HUDEP-2 (cell line): ENCODE data around the gene NTRK2.

Experiments
- DNase-seq, 76 experiments: peaks; one replicate each; lab custom pipeline; 2025; ENCODE audit not compliant: unreplicated experiment in 76 of 76; lab: John Stamatoyannopoulos, UW

The NTRK2 gene

DNA sequence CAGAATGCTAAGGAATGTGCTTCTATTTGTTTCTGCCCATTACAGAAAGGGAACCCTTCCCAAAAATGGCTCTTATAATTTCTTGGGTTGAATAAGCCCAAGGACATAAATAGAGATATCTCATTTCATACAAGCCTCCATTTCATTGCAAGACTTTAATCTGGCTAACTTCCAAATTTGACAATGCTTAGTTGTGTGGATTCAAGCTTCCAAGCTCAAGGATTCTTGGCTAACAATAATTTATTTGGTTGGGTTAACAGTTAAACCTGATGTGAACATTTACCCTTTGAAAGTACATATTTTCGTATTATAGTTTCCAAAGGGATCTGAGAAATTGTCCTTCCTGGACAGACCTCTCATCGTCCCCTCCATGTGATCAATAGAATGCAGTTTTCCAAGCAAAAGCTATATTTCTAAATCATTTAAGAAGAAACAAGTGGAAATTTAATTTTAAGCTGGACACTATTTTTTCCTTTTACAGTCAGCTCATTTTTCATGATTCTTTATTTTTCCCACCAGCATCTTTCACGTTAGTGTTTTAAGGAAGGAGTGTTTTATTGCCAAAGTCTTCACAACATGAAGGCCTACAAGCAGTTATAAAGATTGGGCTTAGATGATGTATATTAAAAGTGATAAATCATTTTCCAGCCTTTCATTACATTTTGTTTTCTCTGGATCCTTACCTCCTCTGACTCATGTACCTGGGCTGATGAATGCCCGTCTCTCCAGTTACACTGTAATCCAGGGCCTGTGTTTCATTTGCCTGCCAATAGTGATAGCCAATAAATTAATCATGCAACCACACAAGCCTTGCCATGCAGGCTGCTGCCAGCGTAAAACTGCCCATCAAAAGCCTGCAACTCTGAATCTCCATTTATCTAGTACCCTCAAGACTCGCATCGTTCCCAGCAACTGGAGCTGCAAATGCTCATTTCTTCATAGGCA is 176.7 kb downstream of the NTRK2 start:
- no peak for DNase-seq

DNA sequence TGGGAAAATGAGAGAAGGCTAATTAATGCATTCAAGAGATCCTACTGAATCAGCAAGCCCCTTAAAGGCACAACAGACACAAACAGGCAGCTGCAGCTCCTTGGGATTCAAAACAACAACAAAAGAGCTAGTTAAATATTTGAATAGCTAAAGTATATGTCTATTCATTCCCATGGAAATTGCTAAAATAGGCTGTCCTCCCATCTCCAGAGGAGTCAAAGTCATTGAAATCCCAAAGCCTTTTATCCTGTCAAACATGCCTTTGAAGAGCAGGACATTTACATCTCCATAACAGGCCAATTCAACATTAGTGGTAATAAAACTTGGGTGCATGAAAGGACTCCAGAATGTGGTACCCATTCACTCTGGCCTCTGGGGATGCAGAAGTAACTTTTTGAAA is 177.4 kb downstream of the NTRK2 start:
- no peak for DNase-seq

DNA sequence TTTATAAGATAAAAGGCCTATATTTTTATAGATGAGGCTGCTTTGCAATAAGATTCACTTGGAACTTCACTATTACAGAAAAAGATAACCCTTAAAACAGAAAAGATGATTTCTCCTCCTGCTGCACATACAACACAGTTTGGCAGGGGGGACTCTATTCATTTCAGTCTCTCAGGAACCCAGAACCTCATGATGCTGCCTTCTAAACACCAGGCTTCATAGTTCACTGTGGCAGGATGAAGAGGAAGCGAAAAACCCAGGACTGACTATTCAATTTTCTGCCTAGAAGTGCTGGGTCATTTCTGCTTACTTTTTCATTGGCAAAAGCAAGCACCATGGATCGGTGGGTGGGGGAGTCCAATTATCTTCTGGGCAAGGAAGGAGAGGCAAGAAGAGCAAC is 179.5 kb downstream of the NTRK2 start:
- no peak for DNase-seq

DNA sequence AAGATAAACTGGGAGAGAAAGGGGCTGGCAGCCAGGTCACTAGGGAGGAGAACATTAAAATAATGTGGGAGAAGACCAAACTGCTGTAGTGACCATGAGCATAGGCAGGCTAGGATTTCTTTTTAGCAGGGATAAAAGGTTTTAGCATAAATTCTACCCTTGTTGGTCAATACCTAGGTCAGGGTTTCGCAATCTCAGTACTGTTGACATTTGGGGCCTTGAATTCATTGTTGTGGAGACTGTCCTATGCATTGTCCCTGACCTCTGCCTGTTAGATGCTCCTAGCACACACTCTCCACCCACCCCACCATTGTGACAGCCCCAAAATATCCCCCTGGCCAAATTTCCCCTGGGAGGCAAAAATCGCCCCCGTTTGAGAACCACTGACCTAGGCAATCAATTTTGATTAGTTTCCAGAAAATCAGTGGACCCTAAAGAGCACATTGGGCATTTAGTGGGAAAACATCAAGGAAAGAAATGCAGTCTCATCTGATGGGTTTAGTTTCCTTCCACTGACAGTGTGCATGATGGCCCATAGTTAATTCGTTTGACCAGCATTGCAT is 181.4 kb downstream of the NTRK2 start:
- DNase-seq = no peak

DNA sequence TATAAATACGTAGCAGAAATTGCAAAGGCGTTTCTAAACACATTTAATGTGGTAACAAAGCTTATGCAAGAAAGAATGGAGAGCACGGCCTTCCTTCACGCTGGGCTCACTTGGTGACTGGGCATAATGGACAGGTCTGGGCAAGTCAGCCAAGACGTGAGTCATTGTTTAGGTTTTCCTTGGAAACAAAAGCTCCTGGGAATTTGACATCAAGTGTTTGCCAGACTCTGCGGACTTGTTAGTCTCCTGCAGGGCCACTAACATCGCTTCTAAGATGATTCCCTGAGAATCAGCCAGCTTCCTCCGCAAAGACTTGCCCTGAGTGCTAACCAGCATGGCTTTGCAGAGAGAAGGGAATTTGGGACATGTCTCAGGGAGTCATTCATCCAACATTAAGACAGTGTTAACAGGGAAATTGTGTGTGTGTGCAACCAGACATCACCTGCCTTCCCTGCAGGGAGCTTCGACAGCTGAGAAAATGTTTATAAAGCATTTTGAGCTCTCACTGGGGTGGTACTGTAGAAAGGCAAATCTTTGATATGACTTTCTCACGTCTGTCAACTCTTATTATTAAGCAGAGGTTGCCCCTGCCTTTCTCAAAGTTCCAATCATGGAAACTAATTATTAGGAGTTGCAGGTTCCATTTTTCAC is 182.5 kb downstream of the NTRK2 start:
- no peak for DNase-seq

DNA sequence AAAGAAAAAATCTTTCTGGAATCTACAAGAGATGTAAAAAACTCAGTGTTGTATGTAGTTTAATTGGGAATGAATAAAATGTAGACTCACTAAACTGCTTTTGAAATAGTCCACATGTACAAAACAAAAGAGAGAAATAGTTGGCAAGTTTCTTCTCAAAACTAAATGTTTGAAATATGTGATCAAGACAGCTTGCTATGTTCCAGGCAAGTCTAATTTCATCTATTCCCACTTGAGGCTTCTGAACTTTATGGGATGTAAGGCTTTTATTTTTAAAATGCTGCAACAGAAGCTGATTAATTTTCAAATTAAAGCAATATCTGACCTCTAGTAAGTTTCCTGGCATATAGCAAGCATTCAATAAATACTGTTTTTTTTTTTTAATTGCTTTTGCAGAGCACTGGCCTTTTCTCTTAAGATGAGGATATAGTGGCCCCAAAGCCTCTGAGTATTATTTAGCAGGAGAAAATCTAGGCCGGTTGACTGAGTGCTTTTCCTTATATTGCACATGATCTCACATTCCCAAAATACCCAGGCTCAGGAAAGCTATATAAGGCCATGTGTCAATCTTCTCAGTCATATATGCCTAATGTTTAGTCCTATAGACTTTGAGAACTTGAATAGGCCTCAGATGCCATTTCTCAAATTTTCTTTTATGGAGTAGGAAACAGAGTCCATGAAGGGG is 183.2 kb downstream of the NTRK2 start:
- DNase-seq = no peak

DNA sequence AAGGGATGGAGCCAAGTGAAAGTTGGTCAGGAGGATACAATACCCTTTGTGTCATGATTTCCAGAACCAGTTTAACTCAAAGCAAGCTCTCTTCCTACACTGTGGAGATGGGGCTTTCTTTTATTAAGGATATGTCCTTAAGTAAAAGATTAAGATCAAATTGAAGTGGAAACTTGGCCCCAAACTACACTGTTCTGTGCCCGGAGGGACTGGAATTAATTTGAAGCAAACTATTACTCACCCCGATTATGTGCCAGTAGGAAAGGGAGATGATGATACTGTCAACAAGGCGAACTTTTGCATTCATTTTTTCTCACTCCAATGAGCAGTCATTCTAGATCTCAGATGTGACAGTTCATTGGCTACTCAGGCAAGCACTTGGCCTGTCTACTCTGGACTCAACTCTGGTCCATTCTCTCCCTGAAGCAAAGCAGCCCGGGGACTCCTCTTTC is 186.7 kb downstream of the NTRK2 start:
- no peak for DNase-seq

DNA sequence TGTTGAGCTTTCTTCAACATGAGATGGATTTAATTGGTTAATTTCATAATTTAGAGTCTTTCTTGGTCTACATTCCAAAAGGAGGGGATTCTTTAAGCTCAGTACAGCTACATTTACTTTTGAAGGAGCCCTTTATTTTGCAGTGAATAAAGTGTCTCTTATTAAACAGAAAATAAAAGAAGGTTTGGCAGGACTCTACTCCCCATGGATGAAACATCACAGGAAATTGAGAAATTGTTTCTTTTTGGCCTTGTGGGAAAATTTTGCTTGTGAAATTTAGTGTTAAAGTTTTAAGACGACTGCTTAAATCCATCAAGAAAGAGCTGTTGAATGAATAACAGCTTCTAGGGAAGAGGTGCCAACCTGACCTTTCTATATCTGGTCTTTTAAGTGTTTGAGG is 187.7 kb downstream of the NTRK2 start:
- no peak for DNase-seq

DNA sequence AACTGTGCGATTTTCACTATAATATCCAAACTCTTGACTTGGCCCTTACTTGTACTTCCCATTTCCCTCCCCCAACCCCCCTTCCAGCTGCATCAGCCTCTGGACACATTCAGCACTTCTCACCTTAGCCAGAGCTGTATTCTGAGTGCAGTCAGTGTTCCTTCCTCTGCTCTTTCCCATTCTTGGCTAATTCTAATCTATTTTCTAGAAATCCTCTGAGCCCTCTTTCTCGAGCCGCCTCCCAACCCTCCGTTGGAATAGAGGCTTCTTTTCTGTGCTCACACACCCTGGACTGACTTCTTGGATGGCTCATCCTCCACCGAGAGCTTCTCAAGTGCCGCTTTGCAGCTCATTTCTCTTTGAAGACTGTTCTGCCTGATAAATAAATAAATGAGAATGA is 188.8 kb downstream of the NTRK2 start:
- no peak for DNase-seq

DNA sequence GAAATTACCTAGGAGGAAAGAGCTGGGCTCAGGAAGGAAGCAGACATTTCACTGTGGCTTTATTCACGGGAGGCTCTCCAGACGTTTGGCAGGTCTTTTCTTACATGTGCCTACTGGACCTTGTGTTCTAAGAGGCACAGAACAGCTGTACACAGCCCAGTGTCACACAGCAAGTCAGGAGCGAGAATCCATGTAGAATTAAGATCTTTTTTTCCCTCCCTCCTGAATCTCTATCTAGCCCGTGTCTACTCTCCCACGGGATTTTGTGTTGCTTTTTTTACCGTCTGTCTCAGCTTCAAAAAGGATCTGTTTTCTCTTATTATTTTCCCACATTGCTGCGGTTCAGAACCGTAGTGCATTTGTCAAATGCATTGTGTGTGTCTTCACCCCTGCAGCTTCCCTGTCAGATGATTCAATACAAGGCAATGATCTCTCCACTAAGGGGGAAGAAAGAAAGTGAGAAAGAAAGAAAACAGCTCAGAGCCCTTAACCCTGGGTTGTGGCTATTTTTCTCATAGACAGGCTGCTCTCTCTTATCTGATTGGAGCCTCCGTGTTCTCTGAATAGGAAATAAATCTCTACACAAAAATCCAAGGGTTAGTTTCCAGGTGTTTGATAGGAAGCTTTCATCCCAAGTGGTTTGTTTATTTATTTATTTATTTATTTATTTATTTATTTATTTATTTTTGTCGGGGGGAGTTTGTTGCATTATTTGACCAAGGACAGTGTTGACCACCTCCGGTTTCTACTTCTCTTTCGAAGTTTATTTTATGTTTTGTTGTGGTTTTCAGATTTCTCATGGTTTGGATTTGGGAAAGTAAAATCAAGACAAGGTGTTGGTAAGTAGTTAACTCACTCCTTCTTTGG is 191.0 kb downstream of the NTRK2 start:
- DNase-seq = no peak

DNA sequence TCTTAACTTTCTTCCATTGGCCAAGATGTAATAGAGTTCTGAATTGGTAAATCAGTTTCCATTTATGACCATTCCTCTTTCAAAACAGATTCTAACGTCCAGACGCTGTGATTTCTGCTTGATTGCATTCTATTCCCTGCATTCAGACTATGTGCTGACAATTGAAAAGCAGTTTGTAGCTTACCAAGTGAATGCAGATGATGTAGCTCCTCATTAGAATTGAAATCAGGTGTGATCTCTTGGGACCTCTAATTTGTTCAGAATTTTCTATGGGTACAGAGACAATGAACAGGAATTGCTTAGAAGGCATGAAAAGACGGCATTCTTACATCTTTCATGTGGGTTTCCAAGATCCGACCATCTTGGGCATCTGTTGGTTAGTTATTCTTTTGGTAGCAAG is 191.9 kb downstream of the NTRK2 start:
- DNase-seq = no peak

DNA sequence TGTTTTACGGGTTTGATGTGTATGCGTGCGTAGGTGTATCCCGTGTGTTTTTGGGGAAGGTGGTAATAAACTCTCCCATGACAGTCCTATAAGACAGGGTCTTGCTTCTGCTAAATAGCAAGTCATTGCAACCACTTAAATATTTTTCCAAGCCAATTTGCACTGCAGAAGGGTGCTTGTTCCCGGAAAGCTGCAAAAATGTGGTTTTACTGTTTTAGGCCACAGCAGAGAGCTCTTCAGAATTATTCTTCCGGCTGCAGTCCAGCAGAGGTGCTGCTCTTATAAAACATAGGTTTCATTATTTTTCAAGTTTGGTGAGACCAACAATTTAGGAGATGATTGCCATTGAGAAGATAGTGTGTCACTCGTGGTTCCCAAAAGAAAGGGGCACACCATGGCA is 192.8 kb downstream of the NTRK2 start:
- DNase-seq = no peak

DNA sequence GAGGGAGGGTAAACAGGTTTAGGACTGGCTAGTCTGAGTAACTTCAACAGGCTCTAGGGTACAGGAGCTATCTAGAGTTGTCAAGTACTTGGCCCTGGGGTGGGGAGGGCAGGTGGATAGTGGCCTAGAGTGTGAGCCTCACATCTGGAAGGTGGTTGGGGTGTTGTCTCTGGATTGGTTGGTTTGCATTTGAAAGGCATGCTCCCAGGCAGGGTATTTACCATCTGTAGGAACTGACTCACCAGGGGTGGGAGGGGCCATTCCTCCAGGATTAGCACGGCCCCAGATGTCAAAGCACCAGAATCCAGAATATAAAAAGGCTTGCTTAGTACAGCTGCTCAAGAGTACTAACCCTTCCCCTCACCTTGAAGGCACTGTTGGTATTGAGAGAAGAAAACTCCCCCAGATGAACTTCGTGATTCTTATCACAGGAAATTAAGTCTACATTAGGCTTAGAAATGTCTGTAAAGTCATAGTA is 193.3 kb downstream of the NTRK2 start:
- DNase-seq = no peak

DNA sequence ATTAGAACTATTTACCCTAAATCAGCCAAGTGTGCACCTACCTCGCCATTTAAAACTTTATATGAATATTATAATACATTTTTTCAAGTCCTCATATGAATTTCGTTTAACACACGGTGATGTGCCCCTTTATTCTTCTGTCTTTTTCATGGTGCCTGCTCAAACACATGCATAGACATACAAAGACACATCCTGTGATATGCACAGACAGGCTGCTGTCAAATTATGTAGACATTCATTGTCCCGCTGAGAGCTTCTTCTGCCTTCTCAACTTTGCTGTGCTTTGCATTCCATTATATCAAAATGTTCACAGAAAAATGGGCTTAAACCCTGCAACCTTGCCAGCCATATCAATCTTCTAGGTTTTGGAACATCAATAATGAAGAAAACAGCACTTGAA is 193.8 kb downstream of the NTRK2 start:
- no peak for DNase-seq

DNA sequence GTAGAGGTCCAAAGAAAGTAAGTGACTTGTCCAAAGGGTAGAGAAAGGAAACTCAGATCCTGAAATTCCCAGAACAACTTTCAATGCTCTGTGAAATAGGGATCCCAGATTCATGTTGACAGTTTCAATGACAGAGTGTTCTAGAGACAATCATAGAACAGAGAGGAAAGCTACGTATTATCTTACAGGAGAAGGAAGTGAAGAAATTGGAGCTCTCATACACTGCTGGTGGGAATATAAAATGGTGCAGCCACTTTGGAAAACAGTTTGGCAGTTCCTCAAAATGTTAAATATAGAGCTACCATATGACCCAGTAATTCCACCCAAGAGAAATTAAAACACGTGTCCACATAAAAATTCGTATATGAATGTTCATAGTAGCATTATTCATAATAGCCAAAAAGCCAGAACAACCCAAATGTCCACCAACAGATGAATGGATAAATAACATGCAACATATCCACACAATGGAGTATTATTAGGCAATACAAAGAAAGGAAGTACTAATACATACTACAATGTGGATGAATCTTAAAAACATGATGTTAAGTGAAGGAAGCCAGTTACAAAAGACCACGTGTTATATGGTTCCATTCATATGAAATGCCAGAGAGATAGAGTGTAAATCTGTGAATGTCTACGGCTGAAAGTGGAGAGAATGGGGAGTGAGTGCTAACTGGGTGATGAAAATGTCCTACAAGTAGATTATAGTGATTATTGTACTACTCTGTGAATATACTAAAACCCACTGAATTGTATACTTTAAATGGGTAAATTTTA is 197.1 kb downstream of the NTRK2 start:
- DNase-seq = no peak

DNA sequence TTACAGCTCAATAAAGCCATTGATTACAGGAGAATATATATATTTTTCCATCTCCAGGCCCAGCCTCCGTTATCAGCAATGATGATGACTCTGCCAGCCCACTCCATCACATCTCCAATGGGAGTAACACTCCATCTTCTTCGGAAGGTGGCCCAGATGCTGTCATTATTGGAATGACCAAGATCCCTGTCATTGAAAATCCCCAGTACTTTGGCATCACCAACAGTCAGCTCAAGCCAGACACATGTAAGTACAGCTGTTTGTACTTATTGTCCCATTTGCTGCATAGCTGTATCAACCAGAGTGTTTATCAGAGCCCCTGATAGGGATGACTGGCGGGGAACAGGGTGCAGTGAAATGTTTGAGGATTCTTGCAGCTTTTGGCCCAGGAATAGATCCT is 197.7 kb downstream of the NTRK2 start:
- DNase-seq = no peak

DNA sequence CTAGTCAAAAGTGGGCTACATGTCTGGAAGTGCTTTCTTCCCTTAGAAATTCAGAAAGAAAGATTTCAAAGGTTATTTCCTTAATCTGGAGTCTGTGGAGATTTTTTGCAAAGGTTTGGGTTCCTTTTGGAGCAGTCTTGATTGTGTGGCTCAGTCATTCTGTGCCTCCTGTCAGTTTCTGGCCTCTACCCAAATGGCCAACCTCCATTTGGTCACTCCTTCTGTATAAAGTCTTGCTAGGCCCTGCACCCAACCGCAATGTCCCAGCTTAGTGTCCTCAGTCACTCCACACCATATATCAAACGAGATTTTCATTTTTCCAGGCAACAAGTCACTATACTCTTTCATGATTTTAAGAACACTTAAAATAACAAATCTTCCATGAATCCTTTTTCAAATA is 199.6 kb downstream of the NTRK2 start:
- DNase-seq = no peak

DNA sequence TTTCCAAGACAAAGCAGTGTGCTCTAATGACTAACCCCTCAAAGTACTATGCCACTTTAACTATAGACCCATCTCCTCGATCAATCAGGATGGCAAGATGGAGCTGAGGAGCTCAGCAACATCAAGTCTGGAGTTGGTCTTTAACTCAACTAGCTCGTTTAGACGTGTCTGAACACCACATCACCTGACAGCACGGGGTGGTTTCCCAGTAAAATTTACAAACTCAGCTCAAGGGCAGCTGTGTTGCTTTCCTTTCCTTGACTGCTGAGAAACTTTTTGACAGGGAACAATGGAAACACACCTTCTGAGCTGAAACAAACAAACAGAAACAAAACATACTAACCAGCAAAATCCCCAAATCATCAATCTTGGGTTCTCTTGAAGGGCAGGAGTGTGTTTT is 202.5 kb downstream of the NTRK2 start:
- no peak for DNase-seq

DNA sequence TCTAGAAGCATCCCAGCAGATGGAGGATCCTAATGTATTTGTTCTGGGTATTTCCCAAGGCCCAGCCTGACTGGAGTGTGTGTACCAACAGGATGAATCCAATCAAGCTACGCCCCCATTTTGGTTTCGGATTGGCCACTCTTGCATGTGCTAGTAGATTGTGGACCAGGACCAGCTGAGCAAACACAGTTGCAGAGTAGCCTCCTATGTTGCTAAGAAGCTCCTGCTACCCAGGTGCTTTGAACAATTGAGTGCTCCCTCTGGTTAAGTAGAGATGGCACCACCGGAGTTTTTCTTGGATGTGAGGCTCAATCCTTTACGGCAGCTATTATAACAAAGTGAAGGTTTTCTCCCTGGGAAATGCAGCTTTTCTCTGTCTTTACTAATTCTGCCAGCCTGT is 204.5 kb downstream of the NTRK2 start:
- DNase-seq = no peak
